HG02571 (cell line): ENCODE results near the gene KLF13.

ENCODE experiments used
- ATAC-seq: cut with Tn5 transposase; IDR thresholded peaks from one replicate; pipeline ENCODE4 v1.9.1; 2021; ENCODE audit warnings: mild to moderate bottlenecking, moderate library complexity; ENCODE audit not compliant: unreplicated experiment

The KLF13 gene

GRCh38 chr15:31298707-31299172 lies 27.9 kb upstream of the KLF13 start:
- no peak for ATAC-seq

- ATAC-seq = no peak
These were observed 26.4 kb upstream of the KLF13 start for GRCh38 chr15:31300208-31300661.

GRCh38 chr15:31300981-31301672 lies 25.5 kb upstream of the KLF13 start:
- no peak for ATAC-seq

- ATAC-seq = no peak
These were observed 25.0 kb upstream of the KLF13 start for GRCh38 chr15:31301673-31301990.

- ATAC-seq = no peak
These were observed 24.5 kb upstream of the KLF13 start for GRCh38 chr15:31302029-31302657.

- no peak for ATAC-seq
These were observed 23.6 kb upstream of the KLF13 start for GRCh38 chr15:31302778-31303725.

- ATAC-seq = no peak
These were observed 22.6 kb upstream of the KLF13 start for GRCh38 chr15:31303726-31304648.

GRCh38 chr15:31304751-31305365 lies 21.8 kb upstream of the KLF13 start:
- ATAC-seq = no peak

- no peak for ATAC-seq
These were observed 21.3 kb upstream of the KLF13 start for GRCh38 chr15:31305375-31305774.

- ATAC-seq = no peak
These were observed 20.7 kb upstream of the KLF13 start for GRCh38 chr15:31305796-31306425.

- ATAC-seq = no peak
These were observed 20.0 kb upstream of the KLF13 start for GRCh38 chr15:31306426-31307269.

- no peak for ATAC-seq
These were observed 19.1 kb upstream of the KLF13 start for GRCh38 chr15:31307270-31308184.

GRCh38 chr15:31308185-31308639 lies 18.4 kb upstream of the KLF13 start:
- no peak for ATAC-seq

- ATAC-seq = no peak
These were observed 16.6 kb upstream of the KLF13 start for GRCh38 chr15:31309893-31310606.

GRCh38 chr15:31311735-31312619 lies 14.7 kb upstream of the KLF13 start:
- ATAC-seq = no peak

- no peak for ATAC-seq
These were observed 13.4 kb upstream of the KLF13 start for GRCh38 chr15:31313223-31313622.
